MG63 (cell line): ENCODE measurements around the gene CTNNA2. TPM values are rescaled to one million over a fixed set of nuclear protein-coding genes. Genes with fewer than 3 reads are reported as not detected.
A peak's percentile ranks its signal among the peaks of the same experiment; 100 is the strongest.

Source experiments
- DNase-seq: peaks from one replicate; pipeline ENCODE4 v3.0.0-alpha.2; 2020
- H3K27me3 ChIP-seq: fragments of 250-450 bp; sonication (Bioruptor Pico); 2 replicates; pipeline ENCODE4 v1.5.1; 2020; ENCODE audit warnings: mild to moderate bottlenecking, moderate library complexity
- H3K36me3 ChIP-seq: fragments of 250-450 bp; sonication (Bioruptor Pico); 2 replicates; pipeline ENCODE4 v1.5.1; 2020; ENCODE audit warnings: mild to moderate bottlenecking, moderate library complexity
- H3K4me3 ChIP-seq: fragments of 250-450 bp; sonication (Bioruptor Pico); 2 replicates; pipeline ENCODE4 v1.5.1; 2020; ENCODE audit warnings: mild to moderate bottlenecking, moderate library complexity
- H3K9me3 ChIP-seq: fragments of 250-450 bp; sonication (Bioruptor Pico); 2 replicates; pipeline ENCODE4 v1.5.1; 2020; ENCODE audit warnings: mild to moderate bottlenecking, moderate library complexity
- total RNA-seq: library from RNA; depleted of rRNA; stranded (reverse); fragments of >200 nt; shearing (Covaris generic); gene quantifications from 2 replicates; pipeline ENCODE4 v1.2.3, GENCODE V29; 2014; ENCODE audit warnings: low replicate concordance

CTNNA2 gene
- total RNA-seq, 1 experiment from 2014 or later = not detected

DNA sequence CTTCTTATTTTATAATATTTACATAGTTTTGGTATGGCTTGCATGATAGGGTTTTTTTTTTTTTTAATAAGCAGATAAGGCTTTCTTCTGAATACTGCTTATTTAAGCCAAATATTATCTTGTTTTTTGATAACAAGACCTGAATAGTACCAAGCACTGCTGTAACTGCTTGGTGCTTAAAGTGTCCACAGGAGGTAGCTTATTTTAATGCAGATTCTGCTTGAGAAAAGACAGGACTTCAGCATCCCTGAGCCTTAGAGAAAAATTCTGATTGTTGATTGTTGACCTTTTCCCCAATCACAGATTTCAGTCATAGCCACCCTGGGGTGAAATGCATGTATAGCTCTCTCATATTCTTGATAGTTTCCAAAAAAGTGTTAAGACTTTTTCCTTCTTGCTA, 336.4 kb downstream of the CTNNA2 start:
- no peak for DNase-seq
- no peaks in the 10 kb centered on the region for H3K9me3 ChIP-seq
- H3K4me3 ChIP-seq = no peak overlapping the region
- H3K27me3 ChIP-seq = no peaks in the 10 kb centered on the region
- no peaks in the 10 kb centered on the region for H3K36me3 ChIP-seq

DNA sequence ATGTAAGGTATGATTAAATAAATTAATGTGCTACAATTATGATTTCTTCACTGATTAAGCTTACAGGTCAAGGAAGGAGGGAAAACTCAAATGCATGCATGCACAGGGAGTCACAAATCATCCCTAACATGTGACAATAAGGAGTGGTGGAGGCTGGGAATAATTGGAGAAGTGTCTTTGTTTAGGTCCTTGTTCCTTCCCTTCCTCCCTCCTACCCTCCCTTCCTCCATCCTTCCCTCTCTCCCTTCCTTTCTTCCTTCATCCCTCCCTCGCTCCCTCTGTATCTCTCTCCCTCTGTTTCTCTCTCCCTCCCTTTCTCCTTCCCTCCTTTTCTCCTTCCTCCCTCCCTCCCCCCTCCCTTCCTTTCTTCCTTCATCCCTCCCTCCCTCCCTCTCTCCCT, 337.1 kb downstream of the CTNNA2 start:
- Histone ChIP-seq H3K9me3 (no peaks in the 10 kb centered on the region), H3K27me3 (no peaks in the 10 kb centered on the region), H3K4me3 (no peak overlapping the region), H3K36me3 (no peaks in the 10 kb centered on the region)
- no peak for DNase-seq

DNA sequence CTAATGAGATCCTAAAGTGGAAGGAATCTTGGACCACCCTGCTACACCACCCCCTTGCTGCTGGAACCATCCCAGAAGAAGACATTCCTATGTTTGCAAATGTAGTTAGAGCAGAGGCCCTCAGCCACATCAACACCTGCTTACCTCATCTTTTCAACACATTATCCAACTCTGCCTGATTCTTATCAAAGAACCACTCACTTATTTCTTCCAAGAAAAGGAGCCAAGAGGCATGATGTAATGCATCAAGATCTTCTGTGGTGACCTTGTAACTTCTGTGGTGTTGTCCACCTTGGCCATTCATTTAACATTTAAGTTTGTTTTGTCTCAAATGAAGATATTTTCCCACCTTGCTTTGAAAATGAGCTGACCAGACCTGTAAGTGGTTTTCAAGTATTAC, 338.1 kb downstream of the CTNNA2 start:
- H3K27me3 ChIP-seq = no peaks in the 10 kb centered on the region
- H3K36me3 ChIP-seq = no peaks in the 10 kb centered on the region
- no peaks in the 10 kb centered on the region for H3K9me3 ChIP-seq
- DNase-seq = no peak
- no peak overlapping the region for H3K4me3 ChIP-seq

DNA sequence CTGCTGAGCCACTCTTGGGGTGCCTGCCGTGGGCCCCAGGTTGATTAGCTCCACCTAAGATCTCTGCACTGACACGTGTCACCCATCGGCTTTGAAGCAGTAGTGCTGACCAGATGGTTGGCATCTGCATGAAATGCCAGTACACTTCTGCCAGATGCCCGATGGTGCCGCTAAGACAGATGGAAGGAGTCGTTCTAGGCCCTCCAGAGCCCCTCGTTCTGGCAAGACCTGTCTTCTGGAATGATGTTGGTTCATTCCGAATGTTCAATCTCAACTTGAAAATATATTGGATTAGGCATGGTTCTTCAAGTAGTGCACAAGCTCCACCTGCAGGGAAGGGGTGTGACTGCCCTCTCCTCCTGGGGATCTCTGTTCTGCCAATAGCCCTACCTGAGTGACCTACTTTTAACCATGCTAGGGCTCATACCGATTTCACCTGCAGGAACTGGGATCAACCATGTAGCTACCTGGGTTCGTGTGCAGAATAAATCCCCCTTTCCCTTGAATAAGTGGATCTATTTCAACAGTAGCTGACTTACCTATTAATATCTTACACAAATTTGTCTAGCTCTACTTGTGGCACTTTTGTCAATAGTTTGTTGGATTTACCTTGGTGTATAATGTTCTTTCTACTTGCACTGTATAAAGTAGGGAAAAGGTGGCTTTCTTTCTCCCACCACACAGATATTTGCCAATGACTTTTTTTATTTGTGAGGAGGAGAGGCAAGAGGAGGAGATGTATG, 342.6 kb downstream of the CTNNA2 start:
- Histone ChIP-seq H3K9me3 (no peaks in the 10 kb centered on the region), H3K36me3 (no peaks in the 10 kb centered on the region), H3K27me3 (no peaks in the 10 kb centered on the region), H3K4me3 (no peak overlapping the region)
- no peak for DNase-seq

DNA sequence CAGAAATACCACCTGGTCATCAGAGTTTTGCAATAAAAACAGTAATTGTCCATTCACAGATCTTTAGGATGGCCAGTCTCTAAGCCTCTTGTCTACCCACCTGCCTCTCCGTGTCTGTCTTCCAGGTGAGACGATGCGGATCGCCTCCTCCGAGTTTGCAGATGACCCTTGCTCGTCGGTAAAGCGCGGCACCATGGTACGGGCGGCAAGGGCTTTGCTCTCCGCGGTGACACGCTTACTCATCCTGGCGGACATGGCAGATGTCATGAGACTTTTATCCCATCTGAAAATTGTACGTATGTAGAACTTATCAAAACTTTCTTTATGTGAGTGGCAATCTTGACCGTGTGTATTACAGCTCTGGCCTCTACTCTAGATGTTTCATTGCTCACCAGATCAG, 345.0 kb downstream of the CTNNA2 start:
- DNase-seq = no peak
- Histone ChIP-seq H3K4me3 (no peak overlapping the region), H3K9me3 (no peaks in the 10 kb centered on the region), H3K36me3 (no peaks in the 10 kb centered on the region), H3K27me3 (no peaks in the 10 kb centered on the region)

DNA sequence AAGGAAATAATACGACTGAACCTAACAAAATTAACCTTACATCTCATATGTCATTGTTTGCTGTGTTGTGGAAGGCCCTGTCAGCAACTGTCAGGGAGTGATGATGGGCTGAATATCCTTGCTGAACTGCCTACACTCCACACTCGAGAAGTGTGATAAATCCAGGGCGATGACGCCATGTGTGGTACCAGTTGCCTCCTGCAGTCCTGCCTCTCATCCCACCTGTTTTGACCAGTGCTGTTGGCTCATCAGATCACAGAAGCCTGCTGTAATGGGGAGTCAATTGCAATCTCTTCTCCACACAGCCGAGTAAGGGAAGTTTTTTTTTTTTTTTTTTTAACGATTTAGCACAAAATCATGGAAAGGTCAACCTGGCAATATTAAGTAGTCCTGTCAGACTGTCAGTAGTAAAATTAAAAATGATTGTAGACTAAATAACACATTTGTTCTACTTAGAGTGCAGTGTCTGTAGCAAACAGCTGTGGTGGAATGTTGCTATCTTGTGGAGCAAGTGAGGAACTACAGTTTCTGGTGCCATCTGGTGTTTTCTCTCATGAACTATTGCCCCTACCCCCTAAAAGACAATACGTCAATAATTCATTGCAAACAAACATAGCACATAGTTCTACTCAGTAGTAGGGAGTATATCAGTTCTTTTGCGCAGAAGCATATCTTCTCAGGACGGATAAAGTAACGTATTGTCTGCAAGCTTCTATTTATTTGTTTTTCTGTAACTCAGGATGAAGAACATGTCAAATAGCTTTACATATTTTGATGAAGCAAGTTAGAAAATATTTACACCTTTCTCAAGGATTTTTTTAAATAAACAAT, 347.6 kb downstream of the CTNNA2 start:
- no peak for DNase-seq
- H3K9me3 ChIP-seq = no peaks in the 10 kb centered on the region

DNA sequence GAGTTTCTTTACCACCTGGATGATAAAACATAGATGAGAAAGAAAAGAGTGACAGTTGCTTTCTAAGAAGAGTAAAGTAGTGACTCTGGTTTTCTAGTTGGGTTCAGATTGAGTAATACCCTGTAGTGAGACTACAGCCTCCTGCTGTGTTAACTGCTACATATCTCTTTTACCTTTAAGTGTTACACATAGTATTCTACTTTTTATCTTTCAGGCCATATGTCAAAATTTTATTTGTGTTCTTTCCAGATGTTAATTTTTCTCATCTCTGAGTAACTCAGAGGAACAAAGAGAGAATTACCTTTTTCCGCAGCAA, 348.2 kb downstream of the CTNNA2 start:
- Histone ChIP-seq H3K36me3 (no peaks in the 10 kb centered on the region), H3K27me3 (no peaks in the 10 kb centered on the region), H3K4me3 (no peak overlapping the region), H3K9me3 (no peaks in the 10 kb centered on the region)
- DNase-seq = no peak

More for the DNA sequence above, 347.6 kb downstream of the CTNNA2 start:
- Histone ChIP-seq H3K4me3 (no peak overlapping the region), H3K36me3 (no peaks in the 10 kb centered on the region), H3K27me3 (no peaks in the 10 kb centered on the region)

DNA sequence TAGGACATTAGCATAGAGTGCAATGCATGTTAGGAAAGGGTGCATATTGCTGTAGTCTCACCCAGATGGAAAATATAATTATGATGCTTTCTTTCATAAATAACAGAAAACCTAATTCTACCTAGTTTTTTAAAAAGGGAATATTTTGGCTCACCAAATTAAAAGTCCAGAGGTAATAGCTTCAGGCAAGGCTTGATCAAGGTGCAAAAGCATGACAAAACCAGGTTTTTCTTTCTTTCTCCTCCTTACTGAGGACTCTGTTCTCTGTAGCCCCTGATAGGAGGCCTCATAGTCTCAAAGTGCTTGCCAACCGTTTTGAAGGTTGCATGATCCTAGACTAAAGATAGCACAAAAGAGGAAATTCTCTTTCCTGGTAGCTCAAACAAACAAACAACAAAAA, 349.9 kb downstream of the CTNNA2 start:
- Histone ChIP-seq H3K9me3 (no peaks in the 10 kb centered on the region), H3K36me3 (no peaks in the 10 kb centered on the region), H3K27me3 (no peaks in the 10 kb centered on the region), H3K4me3 (no peak overlapping the region)
- no peak for DNase-seq

DNA sequence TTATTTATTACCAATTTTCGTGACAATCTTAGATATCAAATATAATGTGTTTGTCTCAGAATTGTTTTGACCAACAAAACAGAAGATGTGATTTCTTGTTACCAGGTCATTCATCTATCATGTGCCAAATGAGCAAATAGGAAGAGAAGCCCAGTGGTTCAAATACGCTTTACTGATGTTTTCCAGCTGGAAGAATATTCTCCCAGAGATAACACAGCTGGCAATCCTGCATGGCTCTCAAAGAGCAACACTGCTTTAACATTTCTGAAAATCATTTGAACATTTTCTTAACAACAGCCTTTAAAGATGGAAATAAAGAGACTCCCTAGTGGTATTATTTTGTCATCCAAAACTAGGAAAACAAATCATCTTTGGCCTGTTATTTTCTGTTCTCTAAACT, 359.8 kb downstream of the CTNNA2 start:
- no peak overlapping the region for H3K4me3 ChIP-seq
- no peak for DNase-seq
- no peaks in the 10 kb centered on the region for H3K9me3 ChIP-seq

DNA sequence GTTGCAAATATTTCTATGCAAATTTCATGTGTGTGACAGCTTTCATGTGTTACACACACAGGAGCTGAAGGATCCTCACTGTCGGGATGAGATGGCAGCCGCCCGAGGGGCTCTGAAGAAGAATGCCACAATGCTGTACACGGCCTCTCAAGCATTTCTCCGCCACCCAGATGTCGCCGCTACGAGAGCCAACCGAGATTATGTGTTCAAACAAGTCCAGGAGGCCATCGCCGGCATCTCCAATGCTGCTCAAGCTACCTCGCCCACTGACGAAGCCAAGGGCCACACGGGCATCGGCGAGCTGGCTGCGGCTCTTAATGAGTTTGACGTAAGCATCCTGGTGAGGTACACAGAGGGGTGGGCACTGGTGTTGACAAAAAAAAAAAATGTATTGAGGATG, 361.2 kb downstream of the CTNNA2 start:
- Histone ChIP-seq H3K36me3 (no peaks in the 10 kb centered on the region), H3K9me3 (no peaks in the 10 kb centered on the region), H3K27me3 (no peaks in the 10 kb centered on the region), H3K4me3 (no peak overlapping the region)
- no peak for DNase-seq

More for the DNA sequence above, 359.8 kb downstream of the CTNNA2 start:
- Histone ChIP-seq H3K36me3 (no peaks in the 10 kb centered on the region), H3K27me3 (no peaks in the 10 kb centered on the region)

DNA sequence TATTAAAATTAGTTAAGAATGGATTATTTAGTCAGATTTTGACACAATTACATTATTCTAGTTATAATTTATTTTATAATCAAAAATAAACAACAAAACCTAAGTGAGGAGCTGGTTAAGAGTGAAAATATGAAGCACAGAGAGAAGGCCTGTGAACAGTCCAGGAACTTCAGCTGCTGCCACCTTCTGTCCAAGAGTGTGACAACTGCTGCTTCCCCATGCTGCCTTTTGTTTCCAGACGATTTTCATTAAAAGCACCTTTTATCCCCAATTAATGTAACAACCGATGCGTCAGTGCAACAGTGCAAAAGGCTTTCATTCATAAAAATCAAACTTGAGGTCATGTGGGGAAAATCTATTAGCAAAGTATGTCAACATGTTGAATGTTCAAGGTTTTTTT, 363.6 kb downstream of the CTNNA2 start:
- no peak for DNase-seq
- Histone ChIP-seq H3K36me3 (no peaks in the 10 kb centered on the region), H3K4me3 (no peak overlapping the region), H3K27me3 (no peaks in the 10 kb centered on the region), H3K9me3 (no peaks in the 10 kb centered on the region)

DNA sequence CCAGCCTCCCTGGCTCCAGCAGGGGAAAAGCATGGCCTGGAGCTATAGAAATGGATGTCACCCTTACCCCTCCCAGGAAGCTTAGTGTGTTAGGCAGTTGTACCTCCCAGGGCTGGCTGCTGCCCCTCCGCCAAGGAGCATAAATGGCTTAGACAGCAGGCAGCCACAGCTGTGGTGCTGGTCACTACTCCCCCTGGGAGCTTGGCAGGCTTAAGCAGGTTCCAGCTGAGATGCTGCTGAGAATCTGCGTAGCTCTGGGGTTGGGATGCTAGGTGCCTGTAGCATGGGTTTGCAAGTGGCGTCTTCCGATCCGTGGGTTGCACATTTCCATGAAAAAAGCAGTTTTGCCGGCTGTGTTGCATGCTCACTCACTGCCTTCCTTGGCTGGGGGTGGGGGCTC, 369.7 kb downstream of the CTNNA2 start:
- Histone ChIP-seq H3K4me3 (no peak overlapping the region), H3K9me3 (no peaks in the 10 kb centered on the region), H3K36me3 (no peaks in the 10 kb centered on the region), H3K27me3 (no peaks in the 10 kb centered on the region; the same call in 1 of the 2 replicates)
- DNase-seq = no peak

DNA sequence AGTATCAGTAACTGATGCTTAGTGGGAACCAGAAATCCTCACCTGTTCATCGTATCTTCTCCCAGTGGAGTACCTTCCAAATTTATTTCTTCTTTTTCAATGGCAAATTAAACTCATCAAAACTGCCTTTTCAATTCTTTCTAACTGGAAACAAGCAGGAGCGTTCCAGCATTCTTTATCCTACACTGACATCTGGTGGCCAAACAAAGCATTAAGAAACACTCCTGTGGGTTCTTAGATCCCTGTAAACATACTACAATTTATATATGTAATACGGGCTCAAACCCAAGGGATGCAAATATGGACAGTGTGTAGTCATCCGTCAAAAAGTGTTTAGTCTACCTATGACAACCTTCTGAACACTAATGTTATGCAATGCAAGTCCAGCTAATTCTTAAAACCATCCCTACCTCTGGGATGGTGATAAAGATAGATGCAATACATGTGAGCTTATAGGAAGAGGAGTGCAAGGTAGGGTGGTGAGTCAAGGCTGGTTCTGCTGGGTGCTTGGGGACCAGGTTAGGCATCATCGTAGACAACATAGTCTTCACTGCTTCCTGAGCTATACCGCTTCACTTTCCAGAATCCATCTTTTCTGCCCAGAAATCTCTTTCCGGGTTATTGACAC, 375.0 kb downstream of the CTNNA2 start:
- DNase-seq = no peak
- H3K4me3 ChIP-seq = no peak overlapping the region
- no peaks in the 10 kb centered on the region for H3K36me3 ChIP-seq
- no peaks in the 10 kb centered on the region; the same call in 1 of the 2 replicates for H3K27me3 ChIP-seq
- no peaks in the 10 kb centered on the region for H3K9me3 ChIP-seq

DNA sequence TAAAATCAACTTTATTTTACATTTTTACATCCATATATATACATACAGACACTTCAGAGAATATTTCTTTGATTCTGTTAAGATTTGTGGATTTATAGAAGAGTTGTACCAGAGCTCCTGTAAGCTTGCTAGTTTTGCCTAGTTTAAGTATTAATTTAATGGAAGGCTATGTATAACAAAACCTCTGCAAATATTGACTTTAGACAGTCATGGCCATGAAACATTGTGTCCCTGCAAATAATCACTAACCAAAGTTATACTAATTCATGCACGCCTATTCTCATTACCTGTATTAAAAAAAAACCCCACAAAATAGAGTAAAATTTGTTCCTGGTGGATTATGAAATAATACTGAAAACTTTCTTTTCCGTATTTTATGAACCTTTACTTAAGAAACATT, 379.3 kb downstream of the CTNNA2 start:
- DNase-seq = no peak
- no peaks in the 10 kb centered on the region for H3K36me3 ChIP-seq
- no peaks in the 10 kb centered on the region for H3K9me3 ChIP-seq
- no peaks in the 10 kb centered on the region; the same call in 1 of the 2 replicates for H3K27me3 ChIP-seq
- H3K4me3 ChIP-seq = no peak overlapping the region

DNA sequence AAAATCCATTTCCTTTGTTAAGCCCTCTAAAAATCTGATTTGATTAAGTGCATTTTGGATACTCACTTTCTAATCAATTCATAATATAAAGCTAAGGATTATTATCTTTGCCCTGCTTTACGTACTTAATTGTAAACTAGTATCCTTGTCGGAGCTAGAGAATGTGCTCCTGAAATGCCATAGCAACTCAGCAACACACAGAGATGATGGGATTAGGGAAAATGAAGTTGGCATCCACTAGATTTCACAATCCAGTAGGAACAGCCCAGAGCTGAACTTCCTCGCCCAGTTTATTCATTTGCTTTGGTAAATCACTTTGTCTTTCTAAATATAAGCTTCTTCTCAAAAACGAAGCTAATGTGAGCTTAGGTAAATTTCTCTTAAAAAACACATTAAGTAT, 386.3 kb downstream of the CTNNA2 start:
- H3K9me3 ChIP-seq = no peaks in the 10 kb centered on the region
- no peak overlapping the region for H3K4me3 ChIP-seq
- no peak for DNase-seq
- H3K27me3 ChIP-seq = no peaks in the 10 kb centered on the region; the same call in 1 of the 2 replicates
- no peaks in the 10 kb centered on the region for H3K36me3 ChIP-seq

DNA sequence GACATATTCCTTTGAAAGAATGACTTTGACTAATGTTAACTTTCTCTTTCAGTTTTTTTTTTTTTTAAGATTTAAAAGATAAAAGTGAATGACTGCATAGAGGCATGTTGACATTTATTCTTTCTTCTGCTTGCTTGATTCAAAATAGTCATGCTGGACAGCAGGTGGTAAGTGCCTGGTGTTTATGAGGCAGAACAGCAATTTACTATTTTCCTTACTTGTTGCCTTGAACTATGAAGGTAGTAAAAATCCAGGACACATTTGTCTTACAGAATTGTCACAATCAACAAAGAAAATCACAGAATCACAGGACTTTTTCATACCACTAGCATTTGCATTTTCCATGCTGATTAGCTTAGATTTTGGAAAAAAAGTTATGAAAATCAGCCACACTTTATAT, 388.3 kb downstream of the CTNNA2 start:
- no peak for DNase-seq
- Histone ChIP-seq H3K4me3 (no peak overlapping the region), H3K27me3 (no peaks in the 10 kb centered on the region; the same call in 1 of the 2 replicates), H3K36me3 (no peaks in the 10 kb centered on the region), H3K9me3 (no peaks in the 10 kb centered on the region)

DNA sequence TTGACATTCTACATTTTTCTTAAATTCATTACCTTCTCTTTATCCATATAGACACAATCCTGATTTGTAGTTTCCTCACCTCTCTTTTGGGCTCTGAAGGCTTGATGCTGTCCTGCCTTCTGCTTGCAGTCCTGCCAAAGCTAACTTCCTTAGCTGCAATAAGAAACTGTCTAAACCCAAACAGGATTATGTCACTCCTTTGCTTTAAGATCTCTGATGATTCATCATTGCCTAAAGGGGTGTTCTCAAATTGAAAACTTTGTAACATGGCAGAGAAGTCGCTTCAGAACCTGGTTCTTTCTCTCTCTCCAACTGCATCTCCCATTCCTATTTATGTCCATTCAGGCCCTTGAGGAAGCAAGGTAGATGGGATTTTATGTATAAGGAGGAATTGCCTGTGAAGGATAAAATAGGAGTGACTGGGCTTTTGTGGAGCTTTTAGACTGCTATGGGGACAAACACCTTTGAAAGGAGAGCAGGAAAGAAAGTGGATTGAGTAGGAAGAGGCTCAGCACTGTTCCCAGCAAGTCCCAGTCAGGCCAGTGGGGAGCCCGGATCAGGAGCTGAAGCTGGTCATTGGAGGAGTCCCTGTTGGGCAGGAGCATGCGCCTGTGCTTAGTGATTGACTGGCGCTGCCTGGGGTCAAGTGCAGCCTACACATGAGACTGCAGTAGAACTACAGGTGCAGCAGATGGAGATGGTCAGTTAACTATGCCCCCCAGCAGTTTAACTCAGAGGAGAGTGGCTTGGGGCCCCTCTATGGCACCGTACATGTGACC, 390.6 kb downstream of the CTNNA2 start:
- Histone ChIP-seq H3K4me3 (no peak overlapping the region), H3K27me3 (no peaks in the 10 kb centered on the region; the same call in 1 of the 2 replicates), H3K9me3 (no peaks in the 10 kb centered on the region), H3K36me3 (no peaks in the 10 kb centered on the region)
- peak; percentile 3 for DNase-seq
